Measurements from ENCODE around the gene AHSP.
"Not testable (repeated sequence)": the region's sequence is repeated elsewhere in the genome, so short reads cannot be mapped to it uniquely, and the experiment has no call there.

AHSP gene, protein sequence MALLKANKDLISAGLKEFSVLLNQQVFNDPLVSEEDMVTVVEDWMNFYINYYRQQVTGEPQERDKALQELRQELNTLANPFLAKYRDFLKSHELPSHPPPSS

DNA sequence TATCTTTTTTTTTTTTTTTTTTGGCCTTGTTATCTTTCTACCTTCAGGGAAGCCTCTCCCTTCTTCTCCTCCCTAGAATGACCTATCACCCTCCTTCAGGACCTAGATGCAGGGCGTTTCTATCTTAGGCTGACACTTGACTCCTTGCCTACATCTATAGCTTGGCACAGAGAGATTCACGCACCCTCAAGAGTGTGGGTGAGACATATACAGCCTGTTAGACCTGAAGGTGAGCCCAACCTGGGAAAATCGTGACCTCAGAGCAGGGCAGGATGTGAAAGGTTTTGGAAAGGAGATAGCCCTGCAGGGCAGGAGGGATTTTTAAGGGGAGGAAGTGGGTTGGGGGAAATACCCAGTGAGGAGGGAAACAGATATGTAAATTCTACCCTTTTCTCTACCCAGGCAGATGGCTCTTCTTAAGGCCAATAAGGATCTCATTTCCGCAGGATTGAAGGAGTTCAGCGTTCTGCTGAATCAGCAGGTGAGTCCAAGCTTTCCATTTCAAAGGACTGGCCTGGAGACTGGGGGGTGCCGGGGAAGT lies at the start of gene AHSP:
Gene AHSP (plus strand): TSS at position 167 of the 541 bp plus-strand sequence. CDS start 240 bp downstream, at position 407.
- DNase-seq: no peak

DNA sequence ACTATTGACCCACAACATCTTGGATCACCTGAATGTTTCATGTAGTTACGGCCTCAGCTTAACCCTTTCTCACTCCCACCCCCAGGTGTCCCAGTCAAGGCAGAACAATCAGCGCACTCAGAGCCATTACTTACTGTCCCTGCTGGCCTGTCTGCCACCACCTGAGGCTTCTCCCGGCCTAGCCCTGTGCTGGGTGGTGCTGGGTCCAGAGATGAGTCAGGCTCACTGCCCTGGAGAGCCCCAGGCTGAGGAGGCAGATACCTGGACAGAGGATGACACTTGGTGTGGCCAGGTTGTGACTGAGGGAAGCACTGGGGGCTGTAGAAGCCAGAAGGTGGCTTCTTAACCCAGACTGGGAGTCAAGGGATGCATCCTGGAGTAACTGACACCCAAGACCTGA lies 48.7 kb upstream of the AHSP start:
- DNase-seq: no peak

DNA sequence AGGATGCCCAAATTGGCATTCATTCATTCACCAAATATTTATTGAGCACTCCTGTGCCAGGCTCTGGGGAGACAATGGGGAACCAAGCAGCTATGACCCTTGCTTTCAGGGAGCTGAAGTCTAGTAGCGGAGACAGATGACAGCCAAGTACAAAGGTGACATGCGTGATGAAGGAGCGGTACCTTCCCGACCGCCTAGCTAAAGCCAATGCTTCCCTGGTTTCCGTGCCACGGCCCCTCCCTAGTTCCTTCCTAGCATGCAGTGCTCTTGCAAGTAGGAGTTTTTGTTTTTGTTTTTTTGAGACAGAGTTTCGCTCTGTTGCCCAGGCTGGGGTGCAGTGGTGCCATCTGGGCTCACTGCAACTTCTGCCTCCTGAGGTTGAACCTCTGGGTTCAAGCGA lies 47.9 kb upstream of the AHSP start:
- DNase-seq: no peak

DNA sequence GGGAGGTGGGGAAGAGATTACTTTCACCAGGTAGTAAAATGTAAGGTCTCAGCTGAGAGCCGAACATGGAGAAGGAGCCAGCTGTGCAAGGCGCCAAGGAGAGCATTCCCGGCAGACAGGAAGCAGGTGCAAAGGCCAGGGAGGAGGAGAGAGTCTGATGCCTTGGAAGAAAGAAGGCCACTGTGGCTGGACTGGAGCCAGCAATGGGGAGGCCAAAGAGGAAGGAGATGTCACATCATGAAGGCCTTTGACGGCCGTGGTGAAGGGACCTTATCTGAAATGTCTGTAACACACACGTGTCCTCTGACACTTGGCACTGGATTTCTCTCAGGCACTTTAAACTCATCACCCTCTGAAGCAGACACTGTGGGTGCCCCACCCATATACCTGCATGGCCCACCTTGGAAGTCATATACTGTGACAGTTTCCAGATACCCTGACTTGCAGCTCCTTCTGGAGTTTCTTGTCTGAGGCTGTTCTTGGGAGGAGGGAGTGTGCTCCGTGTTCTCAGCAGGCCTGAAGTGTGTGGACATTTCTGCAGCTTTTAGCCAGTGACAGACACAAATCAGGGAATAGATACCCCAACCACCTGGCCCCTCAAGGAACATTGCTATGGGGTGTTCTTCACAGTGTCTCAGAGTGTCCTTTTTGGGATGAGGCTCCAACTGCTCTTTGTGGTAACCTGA lies 46.7 kb upstream of the AHSP start:
- DNase-seq: no peak

DNA sequence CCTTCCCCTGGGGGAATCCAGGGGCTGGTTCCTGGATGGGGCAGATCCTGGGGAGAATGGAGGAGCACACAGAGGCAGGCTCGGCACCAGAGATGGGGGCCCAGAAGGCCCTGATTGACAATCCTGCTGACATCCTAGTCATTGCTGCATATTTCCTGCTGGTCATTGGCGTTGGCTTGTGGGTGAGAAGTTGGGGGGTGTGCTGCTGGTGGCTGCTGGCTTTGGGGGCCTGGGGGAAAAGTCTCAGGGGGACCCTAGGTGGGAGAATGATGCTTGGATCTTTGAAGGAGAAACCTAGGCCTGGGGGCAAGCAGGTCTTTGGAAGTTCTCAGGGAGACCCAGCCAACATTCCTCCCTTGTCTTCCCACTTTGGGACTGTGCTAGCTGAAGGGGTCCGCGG lies 44.6 kb upstream of the AHSP start, which contains the start of gene SLC5A2:
Gene SLC5A2 (plus strand): TSS at position 43 of the 400 bp plus-strand sequence. CDS start 14 bp downstream, at position 57.
- DNase-seq: no peak

DNA sequence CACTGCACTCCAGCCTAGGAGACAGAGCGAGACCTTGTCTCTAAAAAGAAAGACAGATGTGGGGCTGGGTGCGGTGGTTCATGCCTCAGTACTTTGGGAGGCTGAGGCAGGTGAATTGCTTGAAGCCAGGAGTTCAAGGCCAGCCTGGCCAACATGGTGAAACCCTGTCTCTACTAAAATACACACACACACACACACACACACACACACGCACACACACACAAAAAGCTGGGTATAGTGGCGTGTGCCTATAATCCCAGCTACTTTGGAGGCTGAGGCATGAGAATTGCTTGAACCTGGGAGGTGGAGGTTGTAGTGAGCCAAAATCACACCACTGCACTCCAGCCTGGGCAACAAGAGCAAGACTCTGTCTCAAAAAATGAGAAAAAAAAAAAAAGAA lies 43.7 kb upstream of the AHSP start:
- not testable (repeated sequence) for DNase-seq

DNA sequence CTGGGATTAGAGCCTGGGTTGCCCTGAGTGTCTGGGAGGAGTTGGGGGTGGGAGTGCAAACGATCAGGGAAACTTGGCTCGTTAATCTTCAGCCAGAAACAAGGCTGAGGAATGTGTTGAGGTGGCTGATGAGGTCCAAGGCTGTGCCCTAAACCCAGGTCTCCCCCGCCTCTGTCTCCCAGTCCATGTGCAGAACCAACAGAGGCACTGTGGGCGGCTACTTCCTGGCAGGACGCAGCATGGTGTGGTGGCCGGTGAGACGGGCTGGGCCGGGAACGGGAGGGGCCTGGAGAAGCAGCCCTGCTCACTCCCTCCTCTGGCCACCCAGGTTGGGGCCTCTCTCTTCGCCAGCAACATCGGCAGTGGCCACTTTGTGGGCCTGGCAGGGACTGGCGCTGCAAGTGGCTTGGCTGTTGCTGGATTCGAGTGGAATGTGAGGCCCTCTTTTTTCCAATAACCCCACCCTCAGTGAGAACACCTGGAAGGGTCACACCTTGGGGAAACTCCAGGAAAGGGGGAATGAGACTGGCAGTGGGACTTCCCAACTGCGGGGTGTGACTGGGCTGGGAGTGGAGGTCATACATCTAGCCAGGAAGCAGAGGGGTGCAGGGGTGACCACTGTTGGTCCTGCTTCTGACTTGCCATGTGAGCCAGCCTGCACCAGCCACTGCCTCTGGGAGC lies 43.1 kb upstream of the AHSP start:
- no peak for DNase-seq

DNA sequence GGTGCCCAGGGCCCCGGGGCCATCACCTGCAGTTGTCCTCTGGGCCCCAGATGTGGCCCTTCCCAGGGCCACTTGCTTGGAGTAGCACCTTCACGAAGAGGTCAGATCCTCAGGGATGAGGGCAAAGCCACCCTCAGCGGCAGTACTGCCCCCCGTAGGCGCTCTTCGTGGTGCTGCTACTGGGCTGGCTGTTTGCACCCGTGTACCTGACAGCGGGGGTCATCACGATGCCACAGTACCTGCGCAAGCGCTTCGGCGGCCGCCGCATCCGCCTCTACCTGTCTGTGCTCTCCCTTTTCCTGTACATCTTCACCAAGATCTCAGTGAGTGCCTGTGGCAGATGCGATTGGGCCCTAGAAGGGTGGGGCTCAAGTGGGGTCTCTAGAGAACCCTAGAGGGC lies 42.1 kb upstream of the AHSP start:
- no peak for DNase-seq

DNA sequence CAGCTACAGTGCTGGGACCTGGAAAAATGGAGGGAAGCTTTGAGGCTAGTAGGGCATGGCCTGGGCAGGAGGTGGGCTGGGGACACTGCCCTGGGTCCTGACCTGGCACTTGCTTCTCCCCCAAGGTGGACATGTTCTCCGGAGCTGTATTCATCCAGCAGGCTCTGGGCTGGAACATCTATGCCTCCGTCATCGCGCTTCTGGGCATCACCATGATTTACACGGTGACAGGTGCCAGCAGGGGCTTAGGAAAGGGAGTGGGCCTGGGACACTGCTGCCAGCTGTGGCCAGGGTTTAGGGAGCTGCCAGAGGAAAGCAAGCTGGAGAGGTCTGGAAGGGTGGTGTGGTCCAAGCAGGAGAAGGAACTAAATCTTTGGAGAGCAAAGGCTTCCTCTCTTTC lies 41.7 kb upstream of the AHSP start:
- peak; percentile 14 to 34 for DNase-seq

DNA sequence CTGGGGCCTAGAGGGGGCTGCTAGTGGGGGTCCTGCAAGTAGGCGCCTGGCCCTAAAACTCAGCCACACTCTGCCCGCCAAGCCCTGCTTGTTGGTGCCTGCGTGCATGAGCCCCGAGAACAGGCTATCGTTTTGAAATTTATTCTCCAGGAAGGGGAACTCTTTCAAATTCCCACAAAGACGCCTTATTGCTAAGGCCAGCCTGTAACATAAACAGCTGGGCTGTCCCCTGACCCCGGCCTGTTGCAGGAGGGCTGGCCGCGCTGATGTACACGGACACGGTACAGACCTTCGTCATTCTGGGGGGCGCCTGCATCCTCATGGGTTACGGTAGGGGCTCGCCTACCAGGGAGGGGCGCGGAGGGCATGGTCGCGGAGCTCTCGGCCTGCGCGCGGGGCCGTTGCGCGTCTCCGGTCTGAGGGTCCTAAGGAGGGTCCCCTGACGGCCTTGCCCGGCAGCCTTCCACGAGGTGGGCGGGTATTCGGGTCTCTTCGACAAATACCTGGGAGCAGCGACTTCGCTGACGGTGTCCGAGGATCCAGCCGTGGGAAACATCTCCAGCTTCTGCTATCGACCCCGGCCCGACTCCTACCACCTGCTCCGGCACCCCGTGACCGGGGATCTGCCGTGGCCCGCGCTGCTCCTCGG lies 40.5 kb upstream of the AHSP start:
- DNase-seq: no peak

DNA sequence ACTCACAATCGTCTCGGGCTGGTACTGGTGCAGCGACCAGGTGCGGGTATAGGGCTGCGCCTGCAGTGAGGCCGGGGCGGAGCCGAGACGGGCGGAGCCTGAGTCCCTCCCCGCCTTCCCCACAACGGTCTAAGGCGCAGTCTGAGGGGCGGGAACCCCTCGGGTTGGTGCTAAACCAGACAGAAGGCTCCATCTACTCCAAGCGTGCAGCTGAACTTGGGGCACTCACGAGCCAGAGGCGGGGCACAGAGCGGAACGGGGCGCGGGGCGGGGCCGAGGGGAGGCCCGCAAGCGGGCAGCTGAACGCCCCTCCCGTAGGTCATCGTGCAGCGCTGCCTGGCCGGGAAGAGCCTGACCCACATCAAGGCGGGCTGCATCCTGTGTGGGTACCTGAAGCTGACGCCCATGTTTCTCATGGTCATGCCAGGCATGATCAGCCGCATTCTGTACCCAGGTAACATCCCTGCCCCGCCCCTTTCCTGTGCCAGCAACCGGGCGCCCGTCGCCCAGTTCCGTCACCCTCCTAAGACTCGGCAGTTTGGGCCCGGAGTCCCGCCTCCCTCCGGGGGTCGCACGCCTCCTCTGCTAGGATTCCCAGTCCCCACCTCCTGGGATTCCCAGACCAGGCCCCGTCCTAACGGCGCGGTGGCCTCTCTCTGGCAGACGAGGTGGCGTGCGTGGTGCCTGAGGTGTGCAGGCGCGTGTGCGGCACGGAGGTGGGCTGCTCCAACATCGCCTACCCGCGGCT lies 39.8 kb upstream of the AHSP start:
- peak; percentile 17 to 80 for DNase-seq

DNA sequence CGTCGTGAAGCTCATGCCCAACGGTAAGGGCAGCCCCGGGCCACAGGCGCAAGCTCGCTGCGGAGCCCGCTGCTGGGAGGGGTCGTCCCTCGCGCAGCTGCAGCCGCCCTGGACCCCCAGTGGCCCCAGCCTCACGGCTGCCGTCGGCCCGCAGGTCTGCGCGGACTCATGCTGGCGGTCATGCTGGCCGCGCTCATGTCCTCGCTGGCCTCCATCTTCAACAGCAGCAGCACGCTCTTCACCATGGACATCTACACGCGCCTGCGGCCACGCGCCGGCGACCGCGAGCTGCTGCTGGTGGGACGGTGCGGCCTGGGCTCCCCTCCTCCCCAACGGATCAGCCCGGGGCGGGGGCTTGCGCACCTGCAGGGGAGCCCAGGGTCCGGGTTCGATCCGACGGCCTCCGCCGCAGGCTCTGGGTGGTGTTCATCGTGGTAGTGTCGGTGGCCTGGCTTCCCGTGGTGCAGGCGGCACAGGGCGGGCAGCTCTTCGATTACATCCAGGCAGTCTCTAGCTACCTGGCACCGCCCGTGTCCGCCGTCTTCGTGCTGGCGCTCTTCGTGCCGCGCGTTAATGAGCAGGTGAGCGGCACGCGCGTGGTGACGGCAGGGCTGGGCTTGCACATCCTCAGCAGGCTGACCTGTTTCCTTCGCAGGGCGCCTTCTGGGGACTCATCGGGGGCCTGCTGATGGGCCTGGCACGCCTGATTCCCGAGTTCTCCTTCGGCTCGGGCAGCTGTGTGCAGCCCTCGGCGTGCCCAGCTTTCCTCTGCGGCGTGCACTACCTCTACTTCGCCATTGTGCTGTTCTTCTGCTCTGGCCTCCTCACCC lies 39.0 kb upstream of the AHSP start:
- peak in 1 of 2 experiments; percentile 31 for DNase-seq

DNA sequence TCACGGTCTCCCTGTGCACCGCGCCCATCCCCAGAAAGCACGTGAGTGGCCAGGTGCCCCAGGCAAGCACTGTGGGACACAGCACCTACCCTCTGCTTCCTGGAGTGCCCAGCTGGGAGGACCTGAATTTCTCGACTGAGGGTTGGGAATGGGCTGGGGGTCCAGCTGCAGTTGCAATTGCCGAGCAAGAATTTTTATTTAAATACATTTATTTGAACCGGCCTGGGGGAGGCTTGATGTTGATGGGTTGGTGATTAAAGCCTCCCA lies 38.5 kb upstream of the AHSP start:
- no peak for DNase-seq

DNA sequence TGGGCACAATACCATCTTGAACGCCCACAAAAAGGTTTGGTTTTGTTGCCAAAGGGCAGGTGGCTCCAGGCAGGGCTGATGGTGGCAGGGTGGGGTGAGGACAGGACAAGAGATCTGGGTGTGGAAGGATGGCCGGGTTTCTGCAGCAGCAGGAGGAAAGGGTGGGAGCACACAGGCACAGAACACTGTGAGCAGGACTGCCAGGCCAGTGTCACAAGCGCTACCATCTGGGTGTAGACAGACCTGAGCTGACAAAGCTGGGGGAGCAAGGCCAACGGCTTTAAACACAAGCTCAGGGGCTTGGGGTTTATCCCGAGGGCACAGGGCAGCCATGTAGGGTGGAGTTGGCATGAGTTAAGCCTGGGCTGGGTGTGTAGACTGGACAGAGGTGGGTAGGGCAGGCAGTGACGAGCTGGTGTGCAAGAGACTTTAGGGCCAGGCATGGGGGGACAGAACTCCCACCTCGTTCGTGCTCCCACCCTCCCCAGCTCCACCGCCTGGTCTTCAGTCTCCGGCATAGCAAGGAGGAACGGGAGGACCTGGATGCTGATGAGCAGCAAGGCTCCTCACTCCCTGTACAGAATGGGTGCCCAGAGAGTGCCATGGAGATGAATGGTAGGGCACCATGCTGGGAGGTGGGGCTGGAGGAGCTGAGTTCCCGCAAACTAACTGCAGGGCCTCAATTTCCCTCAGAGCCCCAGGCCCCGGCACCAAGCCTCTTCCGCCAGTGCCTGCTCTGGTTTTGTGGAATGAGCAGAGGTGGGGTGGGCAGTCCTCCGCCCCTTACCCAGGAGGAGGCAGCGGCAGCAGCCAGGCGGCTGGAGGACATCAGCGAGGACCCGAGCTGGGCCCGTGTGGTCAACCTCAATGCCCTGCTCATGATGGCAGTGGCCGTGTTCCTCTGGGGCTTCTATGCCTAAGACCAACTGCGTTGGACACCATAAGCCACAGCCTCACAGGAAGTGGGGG lies 37.8 kb upstream of the AHSP start:
- no peak for DNase-seq

DNA sequence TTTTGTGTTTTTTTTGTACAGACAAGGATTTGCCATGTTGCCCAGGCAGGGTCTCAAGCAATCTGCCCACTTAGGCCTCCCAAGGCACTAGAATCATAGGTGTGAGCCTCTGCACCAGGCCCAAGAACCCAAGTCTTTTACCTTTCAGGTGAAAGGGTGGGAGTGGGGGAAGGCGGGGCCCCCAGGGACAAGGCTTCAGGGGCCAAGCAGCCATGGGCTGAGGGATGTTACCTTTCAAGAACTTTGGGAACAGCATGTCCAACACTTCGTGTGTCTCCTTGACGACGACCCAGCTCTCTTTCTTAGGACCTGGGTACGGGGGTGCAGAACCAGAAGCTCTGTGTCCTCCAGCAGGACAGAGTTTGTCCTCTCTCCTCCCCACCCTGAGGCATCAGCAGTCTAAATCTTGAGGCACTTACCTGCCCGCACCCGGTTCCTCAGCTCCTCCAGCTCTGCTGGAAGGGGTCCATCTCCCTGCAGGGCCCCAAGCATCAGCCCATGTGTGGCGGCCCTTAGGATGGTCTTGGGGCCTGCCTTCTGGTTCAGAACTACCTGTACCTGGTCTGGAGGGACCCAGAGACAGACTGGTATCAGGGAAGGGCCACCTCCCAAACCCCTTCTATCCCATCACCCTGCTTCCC lies 35.8 kb upstream of the AHSP start:
- no peak for DNase-seq

DNA sequence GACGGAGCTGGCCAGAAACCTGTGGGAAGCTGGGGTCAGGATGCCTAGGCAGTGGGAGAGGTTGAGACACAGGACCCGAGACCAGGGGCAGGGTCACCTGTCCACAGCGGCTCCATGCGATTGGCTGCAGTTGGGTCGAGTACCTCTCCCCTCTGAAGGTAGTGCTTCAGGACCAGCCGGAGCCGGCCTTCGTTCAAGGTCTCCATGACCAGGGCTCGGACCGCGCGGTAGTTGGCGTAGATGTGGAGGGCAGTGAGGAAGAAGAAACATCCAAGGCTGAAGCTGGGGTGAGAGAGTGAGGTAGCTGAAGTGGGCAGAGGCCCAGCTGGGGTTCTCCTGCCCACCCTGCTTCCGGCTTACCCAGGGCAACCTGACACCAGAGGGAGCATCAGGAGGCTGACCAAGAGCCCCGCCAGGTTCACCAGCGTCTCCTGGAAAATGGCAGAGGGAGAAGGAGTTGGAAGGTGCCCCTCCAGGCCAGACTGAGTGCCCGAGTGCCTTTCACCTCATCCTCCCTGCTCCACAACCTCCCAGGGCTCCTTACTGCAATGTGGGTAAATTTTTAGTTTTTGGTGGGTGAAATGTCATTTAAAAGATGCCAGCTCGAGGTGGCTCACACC lies 34.1 kb upstream of the AHSP start:
- no peak for DNase-seq

DNA sequence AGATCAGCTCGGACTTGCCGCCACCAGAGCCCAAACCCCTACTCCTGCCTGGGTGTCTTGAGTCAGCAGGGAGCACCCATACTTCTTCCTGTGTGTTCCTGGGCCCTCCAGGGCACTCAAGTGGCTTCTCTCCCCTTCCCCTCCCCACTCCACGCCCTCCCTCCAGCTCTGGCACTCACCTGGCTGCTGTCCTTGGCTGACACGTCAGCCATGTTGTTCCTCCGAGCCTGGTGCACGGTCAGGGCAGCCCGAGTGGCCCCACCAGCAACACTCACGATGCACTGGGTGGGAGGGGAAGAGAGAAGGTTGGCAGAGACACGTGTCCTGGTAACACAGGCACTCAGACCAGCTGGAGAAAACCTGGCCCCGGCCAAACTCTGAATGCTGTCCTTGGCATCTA lies 31.0 kb upstream of the AHSP start:
- no peak for DNase-seq

DNA sequence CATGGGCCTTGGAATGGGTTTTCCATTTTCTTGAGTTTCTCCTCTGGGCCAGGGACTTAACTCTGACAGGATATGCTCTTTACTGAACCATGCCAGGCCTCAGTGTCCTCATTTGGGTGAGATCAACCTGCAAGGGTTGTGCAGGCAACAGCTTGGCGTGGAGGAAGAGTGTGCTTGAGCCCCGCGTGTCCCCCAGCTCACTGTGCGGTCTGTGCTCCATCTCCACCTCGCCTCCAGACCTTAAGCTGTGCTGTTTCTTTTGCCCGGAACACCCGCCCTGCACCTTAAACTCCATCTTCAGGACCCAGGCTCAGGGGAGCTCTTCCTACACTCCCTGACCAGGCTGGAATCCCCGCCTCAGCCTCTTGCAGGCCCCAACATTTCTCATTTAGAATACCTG lies 29.2 kb upstream of the AHSP start:
- DNase-seq: no peak

DNA sequence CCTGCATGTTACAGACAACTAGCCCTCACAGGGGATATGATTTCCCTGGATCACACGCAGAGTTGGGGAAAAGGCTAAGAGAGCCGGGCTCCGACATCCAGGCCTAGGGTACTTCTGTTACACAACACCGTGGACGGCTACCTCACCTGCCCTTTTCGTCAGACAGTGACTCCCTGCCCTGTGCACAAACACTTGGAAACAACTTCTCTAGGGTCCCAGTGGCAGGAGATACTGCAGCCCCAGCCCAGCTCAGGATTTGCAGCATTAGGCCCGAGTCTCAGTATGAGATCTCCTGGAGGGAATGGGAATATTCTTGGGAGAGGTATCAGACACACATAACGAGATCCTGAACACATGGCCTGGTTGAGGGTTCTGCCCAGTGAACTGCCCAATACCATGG lies 27.8 kb upstream of the AHSP start:
- DNase-seq: no peak
